Gastrocnemius medialis (tissue), 4 donors: Measurements from ENCODE around the gene TMBIM1. TPM values are rescaled to one million over a fixed set of nuclear protein-coding genes. Genes with fewer than 3 reads are reported as not detected.

Source experiments
- ATAC-seq, 2 donors: fragments of 150-250 bp; one replicate each; pipeline ENCODE4 v1.9.1; 2016
- DNase-seq, 2 donors: peaks; one replicate each; pipeline ENCODE4 v3.0.0-alpha.2; 2019
- H3K27ac ChIP-seq, 4 donors: fragments of 200-600 bp; sonication (generic); 1 replicate in 1 of 4; 2 replicates in 3 of 4; pipeline ENCODE4 v1.5.1; 2016 to 2018; ENCODE audit warnings: mild to moderate bottlenecking in 2 of 4, moderate library complexity in 1 of 4
- H3K27me3 ChIP-seq, 3 donors: fragments of 200-600 bp; sonication (generic) in 2 of 3; 1 replicate in 1 of 3; 2 replicates in 2 of 3; pipeline versions ENCODE4 v1.5.1 to v1.6.0; 2016 to 2019; ENCODE audit warnings: mild to moderate bottlenecking in 1 of 3, moderate library complexity in 1 of 3
- H3K36me3 ChIP-seq, 2 donors: fragments of 200-600 bp; sonication (generic) in 1 of 2; one replicate each; pipeline ENCODE4 v1.5.1; 2017 to 2018
- H3K4me1 ChIP-seq, 2 donors: fragments of 200-600 bp; sonication (generic) in 1 of 2; one replicate each; pipeline ENCODE4 v1.5.1; 2016 to 2017; ENCODE audit warnings: mild to moderate bottlenecking in 2 of 2
- H3K4me3 ChIP-seq, 4 donors: fragments of 200-600 bp; sonication (generic) in 3 of 4; 1 replicate in 1 of 4; 2 replicates in 3 of 4; pipeline ENCODE4 v1.5.1; 2016 to 2019; ENCODE audit warnings: mild to moderate bottlenecking in 2 of 4
- H3K9me3 ChIP-seq, 3 donors: fragments of 200-600 bp; sonication (generic) in 2 of 3; 1 replicate in 1 of 3; 2 replicates in 2 of 3; pipeline ENCODE4 v1.5.1; 2016 to 2019
- CTCF ChIP-seq, 5 experiments: fragments of 450-650 bp in 3 of 5; fragments of 200-600 bp in 2 of 5; sonication (generic) in 2 of 5; IDR thresholded peaks in 4 of 5; conservative IDR thresholded peaks in 1 of 5; 1 replicate in 4 of 5; 2 replicates in 1 of 5; pipeline ENCODE4 v1.5.1; 2016 to 2019; ENCODE audit warnings: antibody characterized with exemption in 5 of 5, mild to moderate bottlenecking in 3 of 5, moderate library complexity in 3 of 5
- POLR2A ChIP-seq, 2 donors: fragments of 450-650 bp; IDR thresholded peaks; one replicate each; pipeline ENCODE4 v1.6.1; 2017; ENCODE audit warnings: antibody characterized with exemption in 2 of 2, mild to moderate bottlenecking in 2 of 2, moderate library complexity in 2 of 2
- in situ Hi-C, 4 donors: fragments of 200-750 bp; cut with MboI; loops; one replicate each; pipeline versions ENCODE4 v1.15.0 to v1.8.0; 2017; ENCODE audit warnings: low sequenced_read_pairs in 4 of 4
- intact Hi-C: fragments of 100-400 bp; cut with DNase I; formaldehyde crosslinking; loops from one replicate; pipeline ENCODE4 v1.15.1; 2023; ENCODE audit warnings: low total_unique reads
- total RNA-seq, 4 donors: library from RNA; depleted of rRNA; stranded (reverse); fragments of >200 nt; gene quantifications; one replicate each; pipeline versions ENCODE4 v1.1.0 to v1.2.3, GENCODE V29; 2016

Gene TMBIM1
- total RNA-seq, 4 donors from 2014 or later, result 142 to 296 (median 215) TPM

GRCh38 chr2:218332920-218333645 is 40.8 kb upstream of the TMBIM1 start:
- ATAC-seq, result peak in 1 of 2 donors; percentile 46
- Histone ChIP-seq H3K27me3 (no peaks in the 10 kb centered on the region), H3K9me3 (no peaks in the 10 kb centered on the region), H3K4me1 (no peaks in the 10 kb centered on the region), H3K4me3 (no peak overlapping the region), H3K27ac (peak overlapping the region in 1 of 4 donors; percentile 2), H3K36me3 (no peaks in the 10 kb centered on the region)
- intact Hi-C loops, result no loop called here
- in situ Hi-C loops, result no loop called here
- DNase-seq, result peak; percentile 10 to 36
- TF ChIP-seq POLR2A (IDR thresholded peaks at IDR 0.05), result no peak

- H3K27me3 ChIP-seq, result no peaks in the 10 kb centered on the region
- no peak for DNase-seq
- no peak for ATAC-seq
- TF ChIP-seq CTCF (IDR thresholded peaks at IDR 0.05 in 4 of 5, conservative IDR thresholded peaks at IDR 0.05 in 1 of 5) (no peak), POLR2A (IDR thresholded peaks at IDR 0.05) (no peak)
- intact Hi-C loops, result no loop called here
- no peaks in the 10 kb centered on the region for H3K4me1 ChIP-seq
- no peak overlapping the region for H3K4me3 ChIP-seq
- H3K36me3 ChIP-seq, result no peaks in the 10 kb centered on the region
- H3K9me3 ChIP-seq, result no peaks in the 10 kb centered on the region
- in situ Hi-C loops, result no loop called here
- H3K27ac ChIP-seq, result peak overlapping the region in 1 of 4 donors; percentile 2
Observed at GRCh38 chr2:218332288-218332687, 40.0 kb upstream of the TMBIM1 start.

- Histone ChIP-seq H3K36me3 (no peaks in the 10 kb centered on the region), H3K9me3 (no peaks in the 10 kb centered on the region), H3K4me3 (no peak overlapping the region), H3K27ac (no peak overlapping the region), H3K4me1 (no peaks in the 10 kb centered on the region), H3K27me3 (no peaks in the 10 kb centered on the region)
- no peak for ATAC-seq
- in situ Hi-C loops, result no loop called here
- no peak for TF ChIP-seq CTCF (IDR thresholded peaks at IDR 0.05 in 4 of 5, conservative IDR thresholded peaks at IDR 0.05 in 1 of 5)
- TF ChIP-seq POLR2A (IDR thresholded peaks at IDR 0.05), result no peak
- intact Hi-C loops, result no loop called here
- DNase-seq, result no peak
Observed at GRCh38 chr2:218331745-218332144, 39.4 kb upstream of the TMBIM1 start.

- no peak for ATAC-seq
- H3K4me1 ChIP-seq, result no peaks in the 10 kb centered on the region
- intact Hi-C loops, result no loop called here
Observed at GRCh38 chr2:218329826-218330593, 37.7 kb upstream of the TMBIM1 start.

More at GRCh38 chr2:218329826-218330593, 37.7 kb upstream of the TMBIM1 start:
- Histone ChIP-seq H3K4me3 (no peak overlapping the region), H3K27me3 (no peaks in the 10 kb centered on the region), H3K9me3 (no peaks in the 10 kb centered on the region), H3K27ac (no peak overlapping the region), H3K36me3 (no peaks in the 10 kb centered on the region)
- in situ Hi-C loops, result no loop called here
- TF ChIP-seq CTCF (IDR thresholded peaks at IDR 0.05 in 4 of 5, conservative IDR thresholded peaks at IDR 0.05 in 1 of 5) (no peak), POLR2A (IDR thresholded peaks at IDR 0.05) (no peak)
- DNase-seq, result no peak
